ENCODE data around the gene FAM187B.

FAM187B gene

GRCh38 chr19:35216016-35216832, 12.3 kb downstream of the FAM187B start:
- no peak for DNase-seq (ENCODE audit: low spot score in 2 of 2)
- Mint-ChIP-seq H3K9me3 (peaks cover 3% of the 10 kb centered on the region), H3K4me3 (no peak overlapping the region), H3K4me1 (peaks cover 42% of the 10 kb centered on the region), H3K27me3 (no peaks in the 10 kb centered on the region), H3K36me3 (no peaks in the 10 kb centered on the region), H3K27ac (peak overlapping the region; percentile 97)
- ATAC-seq (ENCODE audit: low read depth), result no peak

- no peak for DNase-seq (ENCODE audit: low spot score in 2 of 2)
- Mint-ChIP-seq H3K36me3 (no peaks in the 10 kb centered on the region), H3K9me3 (peaks cover 3% of the 10 kb centered on the region), H3K27me3 (no peaks in the 10 kb centered on the region), H3K27ac (peak overlapping the region; percentile 97), H3K4me1 (peaks cover 45% of the 10 kb centered on the region), H3K4me3 (no peak overlapping the region)
- no peak for ATAC-seq (ENCODE audit: low read depth)
Observed at GRCh38 chr19:35214766-35215422, 13.6 kb downstream of the FAM187B start.

GRCh38 chr19:35213663-35214632, 14.6 kb downstream of the FAM187B start:
- Mint-ChIP-seq H3K36me3 (no peaks in the 10 kb centered on the region), H3K27me3 (no peaks in the 10 kb centered on the region), H3K4me3 (peak overlapping the region; percentile 46), H3K9me3 (no peaks in the 10 kb centered on the region), H3K27ac (peak overlapping the region; percentile 97), H3K4me1 (peaks cover 44% of the 10 kb centered on the region)
- DNase-seq (ENCODE audit: low spot score in 2 of 2) (peak; percentile 73 to 83), ATAC-seq (ENCODE audit: low read depth) (peak; percentile 62)

- H3K36me3 Mint-ChIP-seq, result peaks cover 2% of the 10 kb centered on the region
- peak overlapping the region; percentile 97 for H3K27ac Mint-ChIP-seq
- no peaks in the 10 kb centered on the region for H3K27me3 Mint-ChIP-seq
- H3K4me1 Mint-ChIP-seq, result peaks cover 49% of the 10 kb centered on the region
- ATAC-seq (ENCODE audit: low read depth), result no peak
- no peak for DNase-seq (ENCODE audit: low spot score in 2 of 2)
- no peaks in the 10 kb centered on the region for H3K9me3 Mint-ChIP-seq
- H3K4me3 Mint-ChIP-seq, result peak overlapping the region; percentile 45
Observed at GRCh38 chr19:35212241-35212640, 16.3 kb downstream of the FAM187B start.

GRCh38 chr19:35211545-35212230, 16.9 kb downstream of the FAM187B start:
- H3K36me3 Mint-ChIP-seq, result peaks cover 2% of the 10 kb centered on the region
- H3K27ac Mint-ChIP-seq, result peak overlapping the region; percentile 97
- ATAC-seq (ENCODE audit: low read depth) (peak; percentile 36), DNase-seq (ENCODE audit: low spot score in 2 of 2) (peak; percentile 55 to 60)
- no peaks in the 10 kb centered on the region for H3K27me3 Mint-ChIP-seq
- H3K4me1 Mint-ChIP-seq, result peaks cover 49% of the 10 kb centered on the region
- H3K9me3 Mint-ChIP-seq, result no peaks in the 10 kb centered on the region
- peak overlapping the region; percentile 45 for H3K4me3 Mint-ChIP-seq

GRCh38 chr19:35209646-35210045, 18.9 kb downstream of the FAM187B start:
- H3K27me3 Mint-ChIP-seq, result no peaks in the 10 kb centered on the region
- H3K27ac Mint-ChIP-seq, result peak overlapping the region; percentile 97
- no peak for ATAC-seq (ENCODE audit: low read depth)
- peaks cover 2% of the 10 kb centered on the region for H3K36me3 Mint-ChIP-seq
- H3K4me1 Mint-ChIP-seq, result peaks cover 54% of the 10 kb centered on the region
- no peaks in the 10 kb centered on the region for H3K9me3 Mint-ChIP-seq
- no peak overlapping the region for H3K4me3 Mint-ChIP-seq
- DNase-seq (ENCODE audit: low spot score in 2 of 2), result no peak

GRCh38 chr19:35208121-35208520, 20.4 kb downstream of the FAM187B start:
- Mint-ChIP-seq H3K4me3 (no peak overlapping the region), H3K9me3 (no peaks in the 10 kb centered on the region), H3K4me1 (peaks cover 47% of the 10 kb centered on the region), H3K27ac (peak overlapping the region; percentile 97), H3K36me3 (peaks cover 2% of the 10 kb centered on the region), H3K27me3 (no peaks in the 10 kb centered on the region)
- DNase-seq (ENCODE audit: low spot score in 2 of 2) (no peak), ATAC-seq (ENCODE audit: low read depth) (no peak)

- no peaks in the 10 kb centered on the region for H3K27me3 Mint-ChIP-seq
- no peak for DNase-seq (ENCODE audit: low spot score in 2 of 2)
- ATAC-seq (ENCODE audit: low read depth), result no peak
- H3K9me3 Mint-ChIP-seq, result no peaks in the 10 kb centered on the region
- peak overlapping the region; percentile 97 for H3K27ac Mint-ChIP-seq
- peaks cover 47% of the 10 kb centered on the region for H3K4me1 Mint-ChIP-seq
- H3K36me3 Mint-ChIP-seq, result peaks cover 2% of the 10 kb centered on the region
- H3K4me3 Mint-ChIP-seq, result no peak overlapping the region
Observed at GRCh38 chr19:35207391-35207871, 21.1 kb downstream of the FAM187B start.

- Mint-ChIP-seq H3K27ac (peak overlapping the region; percentile 97), H3K9me3 (no peaks in the 10 kb centered on the region), H3K27me3 (no peaks in the 10 kb centered on the region), H3K36me3 (peaks cover 2% of the 10 kb centered on the region), H3K4me3 (peak overlapping the region; percentile 62), H3K4me1 (peaks cover 41% of the 10 kb centered on the region)
- no peak for ATAC-seq (ENCODE audit: low read depth)
- DNase-seq (ENCODE audit: low spot score in 2 of 2), result no peak
Observed at GRCh38 chr19:35206855-35207254, 21.7 kb downstream of the FAM187B start.

- DNase-seq (ENCODE audit: low spot score in 2 of 2) (peak in 1 of 2 donors; percentile 63), ATAC-seq (ENCODE audit: low read depth) (peak; percentile 67)
- peak overlapping the region; percentile 62 for H3K4me3 Mint-ChIP-seq
- H3K4me1 Mint-ChIP-seq, result peaks cover 39% of the 10 kb centered on the region
- H3K27ac Mint-ChIP-seq, result peak overlapping the region; percentile 97
- peaks cover 2% of the 10 kb centered on the region for H3K36me3 Mint-ChIP-seq
- H3K9me3 Mint-ChIP-seq, result no peaks in the 10 kb centered on the region
- H3K27me3 Mint-ChIP-seq, result no peaks in the 10 kb centered on the region
Observed at GRCh38 chr19:35206379-35206778, 22.2 kb downstream of the FAM187B start.

- H3K9me3 Mint-ChIP-seq, result no peaks in the 10 kb centered on the region
- H3K36me3 Mint-ChIP-seq, result peaks cover 2% of the 10 kb centered on the region
- DNase-seq (ENCODE audit: low spot score in 2 of 2) (no peak), ATAC-seq (ENCODE audit: low read depth) (no peak)
- H3K27me3 Mint-ChIP-seq, result no peaks in the 10 kb centered on the region
- H3K4me3 Mint-ChIP-seq, result peak overlapping the region; percentile 62
- H3K4me1 Mint-ChIP-seq, result peaks cover 39% of the 10 kb centered on the region
- H3K27ac Mint-ChIP-seq, result peak overlapping the region; percentile 97
Observed at GRCh38 chr19:35205733-35206323, 22.7 kb downstream of the FAM187B start.

GRCh38 chr19:35204799-35205732, 23.5 kb downstream of the FAM187B start:
- Mint-ChIP-seq H3K4me3 (peak overlapping the region; percentile 63), H3K27me3 (no peaks in the 10 kb centered on the region), H3K9me3 (no peaks in the 10 kb centered on the region), H3K36me3 (peaks cover 2% of the 10 kb centered on the region), H3K4me1 (peaks cover 37% of the 10 kb centered on the region), H3K27ac (peak overlapping the region; percentile 97)
- peak; percentile 59 to 61 for DNase-seq (ENCODE audit: low spot score in 2 of 2)
- ATAC-seq (ENCODE audit: low read depth), result peak; percentile 70

Data from memory B cell (primary cell).